ENCODE results near the gene CYSLTR1.
"Not testable (repeated sequence)": the region's sequence is repeated elsewhere in the genome, so short reads cannot be mapped to it uniquely, and the experiment has no call there.

Gene CYSLTR1, protein sequence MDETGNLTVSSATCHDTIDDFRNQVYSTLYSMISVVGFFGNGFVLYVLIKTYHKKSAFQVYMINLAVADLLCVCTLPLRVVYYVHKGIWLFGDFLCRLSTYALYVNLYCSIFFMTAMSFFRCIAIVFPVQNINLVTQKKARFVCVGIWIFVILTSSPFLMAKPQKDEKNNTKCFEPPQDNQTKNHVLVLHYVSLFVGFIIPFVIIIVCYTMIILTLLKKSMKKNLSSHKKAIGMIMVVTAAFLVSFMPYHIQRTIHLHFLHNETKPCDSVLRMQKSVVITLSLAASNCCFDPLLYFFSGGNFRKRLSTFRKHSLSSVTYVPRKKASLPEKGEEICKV

DNA sequence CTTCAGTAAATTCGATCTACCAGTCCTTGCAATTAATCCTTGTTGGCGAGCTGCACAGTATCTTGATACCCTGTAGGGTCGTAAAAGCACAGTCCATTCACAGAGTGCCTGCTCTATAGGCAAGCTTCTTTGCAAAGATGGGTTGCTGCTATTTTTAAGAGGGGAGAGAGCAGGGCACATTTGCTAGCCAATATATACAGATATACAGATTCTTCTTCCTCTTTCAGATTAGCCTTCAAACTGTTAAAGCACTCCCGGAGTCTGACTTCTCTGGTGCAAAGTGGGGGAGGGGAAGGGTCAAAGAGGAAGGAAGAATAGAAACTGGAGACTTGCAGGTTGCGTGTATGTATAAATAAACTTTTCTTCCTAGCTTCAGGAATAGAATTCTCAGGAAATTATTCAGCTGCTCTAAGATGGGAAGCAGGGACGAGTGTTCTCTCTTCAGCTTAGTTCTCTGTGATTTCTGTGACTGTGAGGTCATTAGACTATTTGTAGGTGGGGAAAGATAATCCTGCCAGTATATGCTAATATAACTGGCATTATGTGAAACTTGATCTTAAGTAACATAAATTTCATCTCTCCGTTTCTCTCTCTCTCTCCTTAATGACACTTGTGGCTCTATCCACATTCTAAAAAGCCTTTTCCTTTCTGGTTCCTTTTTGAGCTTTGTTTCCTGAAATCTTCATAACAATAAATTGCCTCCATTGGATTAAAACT lies at the start of gene CYSLTR1:
TSS of gene CYSLTR1 (minus strand) at position 242 of the 717 bp plus-strand sequence. CDS start 53,865 bp downstream, outside the sequence.
- no peak for DNase-seq (ENCODE audit: low read depth in 1 of 2, low spot score in 1 of 2)

DNA sequence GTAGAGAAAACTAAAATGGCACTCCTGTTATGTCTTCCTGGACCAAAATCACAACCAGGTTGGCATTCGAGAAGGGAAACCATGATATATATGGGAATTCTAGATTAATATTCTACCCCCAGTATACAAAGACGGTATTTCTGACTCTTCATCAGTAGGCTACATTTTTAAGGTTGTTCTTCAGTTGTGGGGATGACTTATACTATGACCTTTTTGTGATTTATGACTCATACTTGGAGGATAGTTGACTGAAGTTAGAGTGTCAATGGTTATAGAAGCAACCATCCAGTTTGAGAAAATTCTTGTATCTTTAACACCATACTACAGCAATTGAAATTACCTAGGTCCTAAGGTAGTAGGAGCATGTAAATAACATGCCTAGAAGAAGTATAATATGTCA lies 49.8 kb upstream of the CYSLTR1 start:
- DNase-seq (ENCODE audit: low read depth in 1 of 2, low spot score in 1 of 2), result no peak

DNA sequence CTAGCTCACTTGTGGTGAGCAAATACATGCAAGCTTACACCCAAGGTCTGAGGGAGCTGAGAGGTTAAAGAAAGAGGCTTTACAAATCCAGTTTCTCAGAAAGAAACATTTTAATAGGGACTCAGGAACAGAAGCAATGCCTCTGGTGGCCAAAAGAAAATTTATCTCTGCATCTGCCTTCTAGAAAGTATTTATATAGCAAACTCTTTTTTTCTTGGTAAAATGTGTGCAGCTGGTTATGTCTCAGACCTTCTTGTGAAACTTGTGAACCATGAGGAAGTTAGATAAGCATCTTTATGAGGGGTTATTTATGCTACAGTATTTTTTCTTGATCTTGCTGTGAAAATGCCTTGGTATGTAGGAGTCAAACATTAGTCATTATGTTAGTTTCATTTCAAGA lies 48.5 kb upstream of the CYSLTR1 start:
- no peak for DNase-seq (ENCODE audit: low read depth in 1 of 2, low spot score in 1 of 2)

DNA sequence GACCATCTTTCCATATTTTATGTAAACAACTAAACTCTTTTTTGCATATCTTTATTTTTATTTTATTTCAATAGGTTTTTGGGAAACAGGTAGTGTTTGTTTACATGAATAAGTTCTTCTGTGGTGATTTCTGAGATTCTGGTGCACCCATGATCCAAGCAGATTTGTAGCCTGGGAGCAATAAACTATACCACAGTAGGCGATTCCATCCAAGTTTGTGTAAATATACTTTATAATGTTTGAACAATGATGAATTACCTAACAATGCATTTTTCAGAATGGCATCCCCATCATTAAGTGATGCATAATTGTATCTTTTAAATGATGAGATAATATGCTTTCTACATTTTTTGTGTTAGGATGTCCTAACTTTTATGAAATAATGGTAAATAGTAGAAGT lies 39.2 kb upstream of the CYSLTR1 start:
- no peak for DNase-seq (ENCODE audit: low read depth in 1 of 2, low spot score in 1 of 2)

DNA sequence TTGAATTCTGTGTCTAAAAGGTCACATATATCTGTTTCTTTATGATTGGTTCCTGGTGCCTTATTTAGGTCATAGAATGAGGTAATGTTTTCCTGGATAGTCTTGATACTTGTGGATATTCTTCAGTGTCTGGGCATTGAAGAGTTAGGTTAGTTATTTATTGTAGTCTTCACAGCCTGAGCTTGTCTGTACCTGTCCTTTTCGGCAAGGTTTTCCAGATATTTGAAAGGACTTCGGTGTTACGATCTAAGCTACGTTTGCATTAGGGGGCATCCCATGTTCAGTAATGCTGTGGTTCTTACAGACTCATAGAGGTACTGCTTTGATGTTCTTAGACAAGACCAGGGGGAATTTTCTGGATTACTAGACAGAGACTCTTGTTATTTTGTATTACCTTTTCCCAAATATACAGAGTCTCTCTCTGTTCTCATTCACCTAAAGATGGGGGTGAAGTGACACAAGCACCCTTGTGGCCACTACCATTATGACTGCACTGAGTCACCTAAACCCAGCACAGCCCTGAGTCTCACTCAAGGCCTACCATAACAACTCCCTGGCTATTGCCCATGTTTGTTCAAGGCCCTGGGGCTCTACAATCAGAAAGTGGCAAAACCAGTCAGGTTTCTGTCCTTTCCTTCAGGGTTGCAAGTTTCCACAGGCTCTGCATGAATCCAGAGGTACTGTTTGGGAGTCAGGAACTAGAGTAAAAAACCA lies 30.1 kb upstream of the CYSLTR1 start:
- DNase-seq (ENCODE audit: low read depth in 1 of 2, low spot score in 1 of 2), result no peak

DNA sequence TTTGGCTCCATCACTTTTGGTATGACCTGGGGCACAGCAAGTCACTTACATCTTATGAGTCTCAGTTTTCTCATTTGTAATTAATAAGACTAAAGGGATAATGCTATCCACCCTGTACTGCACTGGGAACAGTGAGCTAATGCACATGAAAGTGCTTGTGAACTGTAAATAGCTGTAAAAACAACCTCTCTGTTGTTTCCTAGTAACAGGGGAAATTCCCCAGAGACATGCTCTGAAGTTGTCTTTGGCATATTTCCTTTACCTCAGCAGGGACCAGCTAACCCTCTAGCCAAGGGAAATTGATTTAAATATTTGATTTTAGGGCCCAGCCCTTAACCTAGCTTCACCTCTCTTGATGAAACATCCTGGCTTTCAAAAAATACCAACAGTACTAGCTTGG lies 6.1 kb upstream of the CYSLTR1 start:
- DNase-seq (ENCODE audit: low read depth in 1 of 2, low spot score in 1 of 2), result no peak

DNA sequence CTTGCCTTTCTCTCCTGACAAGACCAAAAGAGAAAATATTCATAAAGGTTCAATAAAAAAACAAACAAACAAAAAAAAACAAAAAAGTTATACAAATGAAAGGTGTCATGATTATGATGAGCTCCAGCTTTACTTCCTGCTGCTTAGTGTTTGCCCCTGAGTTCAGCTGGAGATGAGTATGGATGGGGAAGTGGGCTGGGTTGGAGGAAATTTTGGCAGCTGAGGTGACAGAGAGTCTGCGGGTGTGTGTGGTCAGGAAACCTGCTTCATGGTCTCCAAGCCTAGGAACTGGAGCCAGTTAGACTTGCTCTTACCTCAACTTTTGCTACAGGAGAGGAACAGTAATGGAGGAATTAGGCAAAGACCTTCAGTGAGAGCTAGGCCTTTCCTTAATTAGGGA lies 4.3 kb upstream of the CYSLTR1 start:
- no peak for DNase-seq (ENCODE audit: low read depth in 1 of 2, low spot score in 1 of 2)

DNA sequence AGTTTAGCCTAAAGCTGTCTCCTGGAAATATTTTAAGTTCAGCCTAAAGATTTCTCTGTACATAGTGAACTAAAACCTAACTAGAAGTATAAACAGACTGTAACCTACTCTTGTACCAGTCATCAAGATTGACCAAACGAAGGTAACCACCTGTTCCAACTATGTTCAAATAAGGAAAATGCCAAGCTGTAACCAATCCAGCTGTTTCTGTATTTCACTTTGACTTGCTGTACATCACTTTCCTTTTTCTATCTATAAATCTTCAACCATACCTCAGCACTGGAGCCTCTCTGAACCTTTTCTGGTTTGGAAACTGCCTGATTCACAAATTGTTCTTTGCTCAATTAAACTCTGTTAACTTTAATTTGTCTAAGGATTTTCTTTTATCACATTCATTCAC lies 3.1 kb upstream of the CYSLTR1 start:
- DNase-seq (ENCODE audit: low read depth in 1 of 2, low spot score in 1 of 2), result no peak

DNA sequence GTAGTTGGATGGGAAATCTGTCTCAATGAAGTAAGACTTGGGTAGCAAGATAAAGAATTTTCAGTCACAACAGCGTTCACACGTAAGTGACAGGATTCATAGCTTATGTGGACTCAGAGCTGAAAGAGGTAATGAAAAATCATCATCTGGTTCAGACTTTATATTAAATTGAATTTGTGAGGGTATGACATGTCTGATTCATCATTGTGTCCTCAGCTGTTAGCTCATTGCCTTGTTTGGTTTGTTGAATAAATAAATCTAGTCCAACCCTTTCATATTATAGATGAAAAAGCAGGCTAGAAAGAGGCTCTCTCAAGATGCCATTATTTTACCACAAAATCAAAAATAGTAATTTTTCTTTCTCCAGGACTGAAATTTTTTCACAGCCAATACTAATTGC lies 2.7 kb upstream of the CYSLTR1 start:
- no peak for DNase-seq (ENCODE audit: low read depth in 1 of 2, low spot score in 1 of 2)

DNA sequence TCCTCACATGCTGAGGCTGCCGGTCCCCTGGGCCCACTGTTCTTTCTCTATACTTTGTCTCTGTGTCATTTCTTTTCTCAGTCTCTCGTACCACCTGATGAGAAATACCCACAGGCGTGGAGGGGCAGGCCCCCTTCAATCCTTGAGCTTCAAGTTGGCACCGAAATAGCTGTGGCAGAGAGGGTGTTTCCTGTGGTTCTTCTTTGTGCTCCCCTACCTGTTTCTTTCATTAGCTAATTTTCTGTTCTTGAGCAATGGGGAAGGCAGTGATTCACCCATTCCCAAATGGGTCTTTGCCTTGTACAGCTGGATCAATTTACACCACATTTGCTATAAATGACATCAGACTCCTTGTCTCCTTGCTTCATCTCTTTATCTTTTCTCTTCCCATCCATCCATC lies 2.1 kb upstream of the CYSLTR1 start:
- DNase-seq (ENCODE audit: low read depth in 1 of 2, low spot score in 1 of 2), result no peak

DNA sequence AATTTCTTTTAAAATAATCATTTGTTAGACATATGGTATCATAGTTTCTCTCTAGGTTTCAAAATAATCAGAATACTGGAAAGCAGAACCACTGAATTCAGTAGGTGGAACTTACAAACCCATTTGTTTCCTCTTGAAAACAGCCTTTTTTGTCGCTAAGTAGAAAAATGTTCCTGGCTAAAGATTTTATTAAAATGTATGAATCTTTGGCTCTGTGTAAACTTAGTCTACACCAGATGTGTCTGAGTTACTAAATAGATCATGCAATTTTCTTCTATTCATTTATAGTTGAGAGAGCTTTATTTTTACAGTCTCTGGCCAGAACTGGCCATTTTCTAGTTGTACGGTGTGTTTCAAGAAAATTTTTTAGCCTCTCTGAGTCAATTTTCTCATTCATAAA lies 1.0 kb downstream of the CYSLTR1 start:
- no peak for DNase-seq (ENCODE audit: low read depth in 1 of 2, low spot score in 1 of 2)

DNA sequence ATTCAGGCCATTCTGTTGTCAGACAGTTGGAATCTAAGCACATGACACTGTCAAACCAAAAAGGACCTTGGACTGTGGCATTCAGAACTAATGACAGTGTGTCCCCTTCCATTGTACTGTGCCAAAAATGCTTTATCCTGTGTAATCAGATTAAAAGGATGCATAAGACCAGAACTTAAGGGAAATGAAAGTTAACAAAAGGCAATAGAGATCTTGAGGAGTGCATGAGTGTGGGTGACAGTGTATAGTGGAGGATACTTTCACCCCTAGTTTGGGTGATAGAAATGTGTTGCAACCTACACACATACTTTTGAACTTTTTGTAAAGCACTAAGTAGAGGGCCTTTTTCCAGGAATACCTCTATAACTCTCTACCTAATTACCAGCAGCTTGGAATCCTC lies 4.5 kb downstream of the CYSLTR1 start:
- no peak for DNase-seq (ENCODE audit: low read depth in 1 of 2, low spot score in 1 of 2)

DNA sequence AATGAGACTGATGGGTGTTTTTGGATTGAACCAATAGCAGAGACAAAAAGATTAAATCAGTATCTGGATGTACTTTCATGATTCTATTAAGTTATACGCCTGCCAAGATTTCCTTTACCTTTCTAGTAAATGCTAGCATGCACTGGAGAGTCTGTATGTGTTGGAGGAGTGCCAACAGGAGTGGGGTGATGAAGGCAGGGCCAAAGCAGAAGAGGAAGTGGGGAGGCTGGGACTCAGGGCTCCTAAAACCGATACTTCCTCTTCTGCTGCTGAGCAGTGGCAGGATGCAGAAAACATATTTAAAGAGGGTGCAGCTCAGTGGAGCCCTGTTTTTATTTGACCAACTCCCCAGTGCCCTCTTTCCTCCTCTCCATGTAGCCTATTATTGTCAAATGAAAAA lies 5.6 kb downstream of the CYSLTR1 start:
- no peak for DNase-seq (ENCODE audit: low read depth in 1 of 2, low spot score in 1 of 2)

DNA sequence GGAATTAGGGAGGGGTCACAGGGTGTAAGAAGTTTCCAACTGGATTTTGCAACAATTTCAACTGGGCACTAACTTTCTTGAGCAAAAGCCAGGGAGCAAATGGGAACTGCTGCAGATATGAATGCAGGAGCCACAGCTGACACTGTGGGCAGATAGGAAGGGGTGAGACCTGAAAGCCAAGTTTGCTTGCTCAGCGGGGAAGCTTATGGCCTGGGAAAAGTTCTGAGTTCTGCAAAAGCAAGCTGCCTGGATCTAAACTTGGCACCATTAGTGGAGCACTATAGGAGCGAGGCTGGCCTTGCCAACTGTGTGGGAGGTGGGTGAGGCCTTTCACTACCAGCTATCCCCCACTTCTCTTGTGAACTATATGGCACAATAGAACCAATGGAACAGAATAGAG lies 11.1 kb downstream of the CYSLTR1 start:
- DNase-seq (ENCODE audit: low read depth in 1 of 2, low spot score in 1 of 2), result no peak

DNA sequence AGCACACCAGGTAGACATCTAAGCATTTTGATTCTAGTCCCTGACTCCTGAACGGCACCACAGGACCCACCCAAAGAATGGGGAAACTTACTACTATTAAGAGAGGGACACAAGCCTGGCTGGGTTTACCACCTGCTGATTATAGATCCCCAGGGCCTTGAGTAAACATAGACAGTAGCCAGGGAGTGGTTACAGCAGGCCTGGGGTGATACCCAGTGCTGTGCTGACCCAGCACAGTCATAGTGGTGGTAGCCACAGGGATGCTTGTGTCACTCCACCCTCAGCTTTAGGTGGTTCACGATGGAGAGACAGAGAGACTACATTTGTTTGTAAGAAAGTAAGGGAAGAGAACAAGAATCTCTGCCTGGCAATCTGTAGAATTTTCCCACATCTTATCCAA lies 11.7 kb downstream of the CYSLTR1 start:
- DNase-seq (ENCODE audit: low read depth in 1 of 2, low spot score in 1 of 2), result no peak

DNA sequence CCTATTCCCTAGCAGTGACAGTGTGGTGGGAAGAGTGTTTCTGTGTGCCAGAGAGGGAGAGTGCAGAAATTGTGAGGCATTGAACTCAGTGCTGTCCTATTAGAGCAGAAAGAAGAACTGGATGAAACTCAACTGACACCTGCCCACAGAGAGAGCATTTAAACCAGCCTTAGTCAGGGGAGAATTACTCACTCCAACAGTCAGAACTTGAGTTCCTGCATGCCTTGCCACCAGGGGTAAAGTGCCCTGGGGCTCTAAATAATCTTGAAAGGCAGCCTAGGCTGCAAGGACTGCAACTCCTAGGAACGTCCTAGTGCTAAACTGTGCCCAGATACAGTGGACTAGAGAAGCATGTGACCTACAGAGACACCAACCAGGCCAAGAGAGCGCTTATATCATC lies 12.8 kb downstream of the CYSLTR1 start:
- no peak for DNase-seq (ENCODE audit: low read depth in 1 of 2, low spot score in 1 of 2)

DNA sequence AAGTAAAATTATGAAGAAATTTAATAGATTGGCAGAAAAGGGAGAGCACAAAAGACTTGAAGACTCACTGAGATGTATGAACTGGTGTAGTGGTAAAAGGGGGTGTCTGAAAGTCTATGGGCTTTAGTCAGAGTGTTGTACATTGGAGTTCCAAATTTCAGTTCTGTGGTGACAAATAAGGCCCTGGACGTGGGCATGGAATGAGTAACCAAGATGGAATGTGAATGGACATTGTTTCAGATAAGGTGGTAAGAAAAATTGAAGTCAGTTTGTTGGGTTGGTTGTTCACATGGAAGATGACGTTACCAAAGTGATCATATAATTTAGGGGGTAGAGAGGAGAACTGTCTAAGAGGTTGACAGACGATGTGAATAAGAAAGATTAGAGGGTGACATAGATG lies 13.9 kb downstream of the CYSLTR1 start:
- no peak for DNase-seq (ENCODE audit: low read depth in 1 of 2, low spot score in 1 of 2)

DNA sequence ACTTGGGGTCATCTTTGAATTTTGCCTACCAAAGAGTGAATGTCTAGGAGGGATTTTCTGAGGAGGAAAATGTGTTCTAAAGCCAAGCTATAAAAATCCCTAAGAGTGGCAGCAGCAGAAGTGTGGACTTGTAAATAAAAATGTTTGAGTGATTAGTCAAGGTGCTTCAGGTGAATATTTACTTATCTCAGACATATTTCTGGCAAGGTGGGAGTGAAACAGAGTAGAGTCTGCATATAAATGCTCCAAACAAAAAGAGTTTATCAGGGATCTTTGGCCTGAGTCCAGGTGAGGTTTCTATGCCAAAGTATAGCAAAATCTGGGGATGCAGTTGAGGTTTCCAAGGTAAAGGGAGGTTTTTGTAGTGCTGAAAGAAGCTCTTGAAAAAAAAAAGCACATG lies 19.7 kb downstream of the CYSLTR1 start:
- DNase-seq (ENCODE audit: low read depth in 1 of 2, low spot score in 1 of 2), result no peak

DNA sequence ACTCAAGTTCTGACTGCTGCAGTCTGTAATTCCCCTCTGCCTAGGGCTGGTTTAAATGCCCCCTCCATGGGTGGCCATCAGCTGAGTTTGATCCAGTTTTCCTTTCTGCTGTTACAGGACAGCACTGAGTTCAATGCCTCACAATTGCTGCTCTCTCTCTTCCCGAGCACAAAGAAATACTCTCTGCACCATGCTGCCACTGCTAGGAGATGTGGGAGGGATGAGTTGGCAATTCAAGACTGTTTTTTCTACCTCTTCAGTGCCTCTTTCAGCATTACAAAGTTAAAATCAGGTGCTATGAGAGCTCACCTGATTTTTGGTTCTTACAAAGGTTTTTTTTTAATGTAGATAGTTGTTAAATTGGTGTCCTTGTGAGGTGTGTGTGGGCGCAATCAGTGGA lies 24.3 kb downstream of the CYSLTR1 start:
- no peak for DNase-seq (ENCODE audit: low read depth in 1 of 2, low spot score in 1 of 2)

DNA sequence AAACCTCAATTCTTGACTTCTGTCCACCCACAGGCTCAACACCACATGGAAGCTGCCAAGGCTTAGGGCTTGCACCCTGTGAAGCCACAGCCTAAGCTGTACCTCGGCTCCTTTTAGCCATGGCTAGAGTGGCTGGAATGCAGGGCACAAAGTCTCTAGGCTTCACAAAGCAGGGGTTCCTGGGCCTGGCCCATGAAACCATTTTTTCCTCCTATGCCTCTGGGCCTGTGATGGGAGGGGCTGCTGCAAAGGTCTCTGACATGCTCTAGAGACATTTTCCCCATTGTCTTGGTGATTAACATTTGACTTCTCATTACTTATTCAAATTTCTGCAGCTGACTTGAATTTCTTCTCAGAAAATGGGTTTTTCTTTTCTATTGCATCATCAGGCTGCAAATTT lies 26.5 kb downstream of the CYSLTR1 start:
- not testable (repeated sequence) for DNase-seq (ENCODE audit: low read depth in 1 of 2, low spot score in 1 of 2)

DNA sequence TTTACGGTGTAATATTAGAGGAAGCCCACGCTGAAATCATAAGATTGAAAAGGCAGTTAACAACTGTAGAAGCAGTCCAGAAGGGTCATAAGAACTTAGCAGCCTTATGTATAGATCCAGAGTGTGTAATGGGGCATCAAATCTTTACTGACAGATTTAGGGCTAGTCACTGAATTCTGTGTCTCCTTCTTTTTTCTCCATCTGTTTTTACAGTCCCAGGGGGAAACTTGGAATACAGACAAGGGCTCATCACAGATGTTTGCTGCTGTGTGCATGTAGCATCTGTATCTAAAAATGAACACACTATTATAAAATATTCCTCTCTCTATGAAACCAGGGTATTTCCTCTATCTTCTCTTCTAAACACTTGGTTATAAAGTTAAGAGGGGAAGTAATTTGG lies 43.9 kb downstream of the CYSLTR1 start:
- no peak for DNase-seq (ENCODE audit: low read depth in 1 of 2, low spot score in 1 of 2)

DNA sequence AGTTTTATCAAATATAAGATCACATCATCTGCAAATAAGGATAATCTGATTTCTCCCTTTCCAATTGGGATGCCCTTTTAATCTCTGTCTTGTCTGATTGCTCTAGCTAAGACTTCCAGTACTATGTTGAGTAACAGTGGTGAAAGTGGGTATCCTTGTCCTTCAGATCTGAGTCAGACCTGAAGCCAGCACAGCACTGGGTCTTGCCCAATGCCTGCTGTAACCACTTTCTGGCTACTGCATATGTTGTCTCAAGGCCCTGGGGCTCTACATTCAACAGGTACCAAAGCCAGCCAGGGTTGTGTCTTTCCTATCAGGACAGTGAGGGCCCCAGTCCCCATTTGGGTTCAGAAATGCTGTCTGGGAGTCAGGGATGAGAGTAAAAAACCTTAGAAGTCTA lies 90.3 kb downstream of the CYSLTR1 start:
- no peak for DNase-seq (ENCODE audit: low read depth in 1 of 2, low spot score in 1 of 2)

All from stimulated activated CD4-positive, alpha-beta T cell treated with anti-CD3 and anti-CD28 coated beads, Interleukin-15, amount 100 ng/mL, for 1 hour (primary cell).